ENCODE measurements around the gene COG4.

The COG4 gene

GRCh38 chr16:70480127-70481105 is 42.9 kb downstream of the COG4 start:
- no peak for DNase-seq (ENCODE audit: low read depth, low spot score)

GRCh38 chr16:70478912-70479341 is 44.4 kb downstream of the COG4 start:
- no peak for DNase-seq (ENCODE audit: low read depth, low spot score)

GRCh38 chr16:70478169-70478568 is 45.2 kb downstream of the COG4 start:
- DNase-seq (ENCODE audit: low read depth, low spot score), result no peak

GRCh38 chr16:70476272-70477020 is 46.9 kb downstream of the COG4 start:
- no peak for DNase-seq (ENCODE audit: low read depth, low spot score)

GRCh38 chr16:70475054-70475871 is 48.1 kb downstream of the COG4 start:
- no peak for DNase-seq (ENCODE audit: low read depth, low spot score)

- no peak for DNase-seq (ENCODE audit: low read depth, low spot score)
These were observed 48.9 kb downstream of the COG4 start for GRCh38 chr16:70474320-70475053.

GRCh38 chr16:70473446-70474319 is 49.7 kb downstream of the COG4 start:
- no peak for DNase-seq (ENCODE audit: low read depth, low spot score)

GRCh38 chr16:70472786-70473433 is 50.4 kb downstream of the COG4 start:
- DNase-seq (ENCODE audit: low read depth, low spot score), result no peak

GRCh38 chr16:70470927-70471341 is 52.4 kb downstream of the COG4 start:
- DNase-seq (ENCODE audit: low read depth, low spot score), result no peak

- no peak for DNase-seq (ENCODE audit: low read depth, low spot score)
These were observed 53.0 kb downstream of the COG4 start for GRCh38 chr16:70470141-70470926.

- DNase-seq (ENCODE audit: low read depth, low spot score), result no peak
These were observed 54.4 kb downstream of the COG4 start for GRCh38 chr16:70468776-70469525.

- DNase-seq (ENCODE audit: low read depth, low spot score), result no peak
These were observed 55.7 kb downstream of the COG4 start for GRCh38 chr16:70467608-70468007.

- DNase-seq (ENCODE audit: low read depth, low spot score), result no peak
These were observed 56.2 kb downstream of the COG4 start for GRCh38 chr16:70467113-70467512.

GRCh38 chr16:70466805-70467076 is 56.6 kb downstream of the COG4 start:
- no peak for DNase-seq (ENCODE audit: low read depth, low spot score)

GRCh38 chr16:70465999-70466804 is 57.2 kb downstream of the COG4 start:
- DNase-seq (ENCODE audit: low read depth, low spot score), result no peak

GRCh38 chr16:70463235-70463634 is 60.1 kb downstream of the COG4 start:
- DNase-seq (ENCODE audit: low read depth, low spot score), result no peak

GRCh38 chr16:70460737-70461261 is 62.6 kb downstream of the COG4 start:
- no peak for DNase-seq (ENCODE audit: low read depth, low spot score)
